ENCODE measurements around the gene GJB3.

GRCh38 chr1:34778381-34778780, 2.6 kb upstream of the GJB3 start:
- TF ChIP-seq CTCF (IDR thresholded peaks at IDR 0.05): no peak
- TF ChIP-seq POLR2A (IDR thresholded peaks at IDR 0.05): no peak
- no peak for TF ChIP-seq POLR2AphosphoS5 (IDR thresholded peaks at IDR 0.05; ENCODE audit: insufficient read depth in 1 of 2, low read depth in 1 of 2)

Data from vagina (tissue), 2 donors.